Measurements from ENCODE around the gene LTBP1.

DNA sequence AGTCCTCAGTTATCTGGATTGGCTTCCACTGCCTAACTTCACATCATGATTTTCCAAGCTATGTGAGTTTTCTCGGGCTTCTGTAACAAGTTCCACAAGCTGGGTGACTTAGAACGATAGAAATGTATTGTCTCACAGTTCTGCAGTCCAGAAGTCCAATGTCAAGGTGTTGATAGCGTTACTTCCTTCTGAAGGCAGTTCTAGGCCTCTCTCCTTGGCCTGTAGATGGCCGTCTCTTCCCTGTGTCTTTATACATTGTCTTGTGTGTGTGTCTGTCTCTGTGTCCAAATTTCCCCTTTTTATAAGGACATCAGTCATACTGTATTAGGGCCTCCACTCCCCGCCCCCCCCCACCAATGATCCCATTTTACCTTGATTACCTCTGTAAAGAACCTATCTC lies 7.5 kb downstream of the LTBP1 start:
- TF ChIP-seq CTCF (IDR thresholded peaks at IDR 0.05 in 2 of 3, conservative IDR thresholded peaks at IDR 0.05 in 1 of 3; ENCODE audit: control insufficient read depth in 2 of 3, extremely low read depth in 1 of 3, insufficient read depth in 1 of 3, low read depth in 3 of 3, low read length in 3 of 3) (no peak), EP300 (IDR thresholded peaks at IDR 0.05; ENCODE audit: borderline replicate concordance in 1 of 2, control insufficient read depth in 1 of 2, low read depth in 2 of 2, low read length in 2 of 2) (no peak), YY1 (IDR thresholded peaks at IDR 0.05; ENCODE audit: low read depth, low read length) (no peak), JUNB (IDR thresholded peaks at IDR 0.05) (no peak), NRF1 (conservative IDR thresholded peaks at IDR 0.05; ENCODE audit: low read depth, low read length) (no peak), GATAD2B (conservative IDR thresholded peaks at IDR 0.05; ENCODE audit: low read depth) (no peak), EZH2 (IDR thresholded peaks at IDR 0.05; ENCODE audit: borderline replicate concordance, control insufficient read depth, low read depth, low read length) (no peak), CEBPB (IDR thresholded peaks at IDR 0.05; ENCODE audit: borderline replicate concordance in 1 of 2, low read depth in 2 of 2, low read length in 2 of 2) (no peak), CUX1 (IDR thresholded peaks at IDR 0.05; ENCODE audit: insufficient replicate concordance, low read depth, low read length) (no peak), RELA (IDR thresholded peaks at IDR 0.05; ENCODE audit: borderline replicate concordance, partially characterized antibody) (no peak), SRF (IDR thresholded peaks at IDR 0.05; ENCODE audit: low read depth in 2 of 2, low read length in 2 of 2) (no peak), FOS (IDR thresholded peaks at IDR 0.05; ENCODE audit: borderline replicate concordance, extremely low read depth, insufficient read length) (no peak), ZBED1 (IDR thresholded peaks at IDR 0.05; ENCODE audit: borderline replicate concordance) (no peak)
- TF ChIP-seq, protein P1, sequence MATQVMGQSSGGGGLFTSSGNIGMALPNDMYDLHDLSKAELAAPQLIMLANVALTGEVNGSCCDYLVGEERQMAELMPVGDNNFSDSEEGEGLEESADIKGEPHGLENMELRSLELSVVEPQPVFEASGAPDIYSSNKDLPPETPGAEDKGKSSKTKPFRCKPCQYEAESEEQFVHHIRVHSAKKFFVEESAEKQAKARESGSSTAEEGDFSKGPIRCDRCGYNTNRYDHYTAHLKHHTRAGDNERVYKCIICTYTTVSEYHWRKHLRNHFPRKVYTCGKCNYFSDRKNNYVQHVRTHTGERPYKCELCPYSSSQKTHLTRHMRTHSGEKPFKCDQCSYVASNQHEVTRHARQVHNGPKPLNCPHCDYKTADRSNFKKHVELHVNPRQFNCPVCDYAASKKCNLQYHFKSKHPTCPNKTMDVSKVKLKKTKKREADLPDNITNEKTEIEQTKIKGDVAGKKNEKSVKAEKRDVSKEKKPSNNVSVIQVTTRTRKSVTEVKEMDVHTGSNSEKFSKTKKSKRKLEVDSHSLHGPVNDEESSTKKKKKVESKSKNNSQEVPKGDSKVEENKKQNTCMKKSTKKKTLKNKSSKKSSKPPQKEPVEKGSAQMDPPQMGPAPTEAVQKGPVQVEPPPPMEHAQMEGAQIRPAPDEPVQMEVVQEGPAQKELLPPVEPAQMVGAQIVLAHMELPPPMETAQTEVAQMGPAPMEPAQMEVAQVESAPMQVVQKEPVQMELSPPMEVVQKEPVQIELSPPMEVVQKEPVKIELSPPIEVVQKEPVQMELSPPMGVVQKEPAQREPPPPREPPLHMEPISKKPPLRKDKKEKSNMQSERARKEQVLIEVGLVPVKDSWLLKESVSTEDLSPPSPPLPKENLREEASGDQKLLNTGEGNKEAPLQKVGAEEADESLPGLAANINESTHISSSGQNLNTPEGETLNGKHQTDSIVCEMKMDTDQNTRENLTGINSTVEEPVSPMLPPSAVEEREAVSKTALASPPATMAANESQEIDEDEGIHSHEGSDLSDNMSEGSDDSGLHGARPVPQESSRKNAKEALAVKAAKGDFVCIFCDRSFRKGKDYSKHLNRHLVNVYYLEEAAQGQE (IDR thresholded peaks at IDR 0.05; ENCODE audit: low read depth, low read length), result no peak

All from GM12878 (cell line).